Psoas muscle (tissue), 8 donors: ENCODE measurements around the gene GRIN1. TPM values are rescaled to one million over a fixed set of nuclear protein-coding genes. Genes with fewer than 3 reads are reported as not detected.

ENCODE experiments used
- ATAC-seq, 4 donors: fragments of 200-7000 bp; cut with Tn5 transposase; one replicate each; pipeline ENCODE4 v1.9.1; 2020; ENCODE audit warnings: moderate library complexity in 3 of 4, mild to moderate bottlenecking in 2 of 4
- DNase-seq, 2 donors: peaks; one replicate each; pipeline ENCODE4 v3.0.0-alpha.2; 2020
- H3K27ac ChIP-seq: fragments of 200-600 bp; one replicate; pipeline ENCODE4 v1.8.0; 2022
- H3K27me3 ChIP-seq, 3 donors: fragments of 200-600 bp in 1 of 3; one replicate each; pipeline versions ENCODE4 v1.6.1 to v1.8.0; 2013 to 2022; ENCODE audit warnings: low read length in 2 of 3, mild to moderate bottlenecking in 2 of 3, moderate library complexity in 1 of 3; ENCODE audit not compliant: insufficient read depth in 3 of 3
- H3K36me3 ChIP-seq, 2 donors: fragments of 200-600 bp in 1 of 2; one replicate each; pipeline versions ENCODE4 v1.6.1 to v1.8.0; 2013 to 2022; ENCODE audit warnings: low read depth in 1 of 2, mild to moderate bottlenecking in 1 of 2, moderate library complexity in 1 of 2; ENCODE audit not compliant: insufficient read depth in 1 of 2
- H3K4me1 ChIP-seq: fragments of 200-600 bp; one replicate; pipeline ENCODE4 v1.8.0; 2022
- H3K4me3 ChIP-seq: fragments of 200-600 bp; one replicate; pipeline ENCODE4 v1.8.0; 2022; ENCODE audit warnings: mild to moderate bottlenecking
- H3K9me3 ChIP-seq: fragments of 200-600 bp; one replicate; pipeline ENCODE4 v1.8.0; 2022
- WGBS, 3 donors: extraction: QIAGEN DNeasy Blood & Tissue Kit; methylation state at CpG; one replicate each; pipeline versions ENCODE4 v1.1.6 to v1.1.7; 2013; 5-methylcytosine and 5-hydroxymethylcytosine counted together
- intact Hi-C, 2 donors: fragments of 100-400 bp; cut with DNase I; formaldehyde crosslinking; loops; one replicate each; pipeline versions ENCODE4 v1.11.0 to v1.14.2; 2022
- polyA plus RNA-seq, 3 donors: library from polyadenylated mRNA; stranded (reverse); fragments of 200-250 nt; gene quantifications; one replicate each; pipeline ENCODE4 v1.2.3, GENCODE V29; 2013
- total RNA-seq, 4 donors: library from RNA; stranded (reverse); fragmentation: NEBNext Ultra II Directional in 2 of 4; extraction: Animal tissue kit (Norgen Biotek cat#: 25700) in 2 of 4; gene quantifications; one replicate each; pipeline versions ENCODE4 v1.2.1 to v1.2.4, GENCODE V29; 2021 to 2023
- TF ChIP-seq, protein P1 (sequence below): fragments of 200-600 bp; IDR thresholded peaks from one replicate; pipeline ENCODE4 v1.8.0; 2022; ENCODE audit warnings: antibody characterized with exemption
- donor health status: healthy with polysubstance abuse.
- donor health status: DM: no; HTN: no; CAD: no; lungs with moderate emphysema.
- donor health status: Bipolar disorder and iron deficiency.
- donor health status: healthy.
- donor health status: DM: yes; HTN: yes; CAD: no.
- donor health status: DM: no; HTN: no; CAD: no.
- donor health status: DM: no; HTN: no; CAD: no.
- donor health status: DM: yes; HTN: yes; CAD: no.

The GRIN1 gene
- total and polyA plus RNA-seq, 7 donors: 0.06 TPM; not detected in 6

DNA sequence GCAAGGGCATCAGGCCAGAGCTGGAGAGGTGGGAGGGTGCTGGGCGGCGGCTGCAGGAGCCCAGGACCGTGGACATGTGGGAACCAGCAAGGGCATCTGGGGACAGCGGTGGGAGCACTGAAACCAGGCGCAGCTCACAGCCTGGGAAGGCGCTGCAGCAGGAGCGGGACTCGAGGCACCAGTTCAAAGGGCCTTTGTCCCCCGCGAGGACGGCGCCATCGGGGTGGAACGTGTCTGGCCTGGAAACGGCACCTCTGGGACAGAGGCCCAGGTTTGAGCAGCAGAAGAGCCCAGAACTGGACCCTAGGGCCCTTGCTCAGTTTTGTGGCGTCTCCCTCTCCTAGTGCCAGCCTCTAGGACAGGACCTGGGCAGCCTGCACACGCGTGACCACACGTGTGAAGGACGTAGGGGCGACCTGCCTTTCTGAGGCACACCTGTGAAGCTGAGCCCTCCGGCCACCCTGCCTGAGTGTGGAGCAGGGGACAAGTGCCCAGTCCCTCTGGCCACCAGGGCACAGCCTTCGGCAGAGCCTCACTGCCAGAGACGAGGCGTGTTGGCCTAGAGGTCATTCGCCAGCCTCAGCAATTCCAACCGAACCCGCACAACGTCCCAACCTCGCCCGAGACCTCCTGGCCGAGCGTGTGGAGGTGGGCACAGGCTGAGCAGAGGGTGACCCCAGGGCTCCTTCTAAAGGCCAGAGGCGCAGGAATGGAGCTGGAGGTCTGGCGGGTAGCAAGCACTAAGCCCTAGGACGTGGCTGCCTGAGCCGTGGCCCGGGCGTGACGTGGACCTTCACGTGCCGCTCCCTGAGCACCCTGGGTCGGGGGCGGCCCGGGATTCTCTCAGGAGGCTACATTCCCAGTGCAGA, 35.1 kb downstream of the GRIN1 start:
- intact Hi-C loops: no loop called here
- H3K36me3 ChIP-seq: peaks cover 0 to 23% of the 10 kb centered on the region in 2 donors
- DNase-seq (no peak), ATAC-seq (peak in 1 of 4 donors; percentile 7)
- 73 to 79% (median 76%) methylated on average over 43 to 45 of the region's 45 CpGs for WGBS, 3 donors
- H3K4me1 ChIP-seq: peaks cover 10% of the 10 kb centered on the region
- H3K27me3 ChIP-seq: peaks cover 0 to 24% (median 0%) of the 10 kb centered on the region in 3 donors
- TF ChIP-seq, protein P1, sequence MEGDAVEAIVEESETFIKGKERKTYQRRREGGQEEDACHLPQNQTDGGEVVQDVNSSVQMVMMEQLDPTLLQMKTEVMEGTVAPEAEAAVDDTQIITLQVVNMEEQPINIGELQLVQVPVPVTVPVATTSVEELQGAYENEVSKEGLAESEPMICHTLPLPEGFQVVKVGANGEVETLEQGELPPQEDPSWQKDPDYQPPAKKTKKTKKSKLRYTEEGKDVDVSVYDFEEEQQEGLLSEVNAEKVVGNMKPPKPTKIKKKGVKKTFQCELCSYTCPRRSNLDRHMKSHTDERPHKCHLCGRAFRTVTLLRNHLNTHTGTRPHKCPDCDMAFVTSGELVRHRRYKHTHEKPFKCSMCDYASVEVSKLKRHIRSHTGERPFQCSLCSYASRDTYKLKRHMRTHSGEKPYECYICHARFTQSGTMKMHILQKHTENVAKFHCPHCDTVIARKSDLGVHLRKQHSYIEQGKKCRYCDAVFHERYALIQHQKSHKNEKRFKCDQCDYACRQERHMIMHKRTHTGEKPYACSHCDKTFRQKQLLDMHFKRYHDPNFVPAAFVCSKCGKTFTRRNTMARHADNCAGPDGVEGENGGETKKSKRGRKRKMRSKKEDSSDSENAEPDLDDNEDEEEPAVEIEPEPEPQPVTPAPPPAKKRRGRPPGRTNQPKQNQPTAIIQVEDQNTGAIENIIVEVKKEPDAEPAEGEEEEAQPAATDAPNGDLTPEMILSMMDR: no peak
- H3K27ac ChIP-seq: no peak overlapping the region
- no peak overlapping the region for H3K4me3 ChIP-seq
- H3K9me3 ChIP-seq: no peaks in the 10 kb centered on the region

- Histone ChIP-seq H3K9me3 (no peaks in the 10 kb centered on the region), H3K4me1 (peaks cover 2% of the 10 kb centered on the region), H3K27me3 (peaks cover 0 to 17% (median 0%) of the 10 kb centered on the region in 3 donors), H3K4me3 (no peak overlapping the region), H3K36me3 (peaks cover 0 to 31% of the 10 kb centered on the region in 2 donors), H3K27ac (no peak overlapping the region)
- ATAC-seq (peak in 1 of 4 donors; percentile 3), DNase-seq (no peak)
- TF ChIP-seq, protein P1: no peak
- intact Hi-C loops: no loop called here
- 30 to 53% (median 40%) methylated on average over 22 to 34 of the region's 34 CpGs for WGBS, 3 donors
Observed at GRCh38 chr9:137174722-137175293, 35.9 kb downstream of the GRIN1 start.

DNA sequence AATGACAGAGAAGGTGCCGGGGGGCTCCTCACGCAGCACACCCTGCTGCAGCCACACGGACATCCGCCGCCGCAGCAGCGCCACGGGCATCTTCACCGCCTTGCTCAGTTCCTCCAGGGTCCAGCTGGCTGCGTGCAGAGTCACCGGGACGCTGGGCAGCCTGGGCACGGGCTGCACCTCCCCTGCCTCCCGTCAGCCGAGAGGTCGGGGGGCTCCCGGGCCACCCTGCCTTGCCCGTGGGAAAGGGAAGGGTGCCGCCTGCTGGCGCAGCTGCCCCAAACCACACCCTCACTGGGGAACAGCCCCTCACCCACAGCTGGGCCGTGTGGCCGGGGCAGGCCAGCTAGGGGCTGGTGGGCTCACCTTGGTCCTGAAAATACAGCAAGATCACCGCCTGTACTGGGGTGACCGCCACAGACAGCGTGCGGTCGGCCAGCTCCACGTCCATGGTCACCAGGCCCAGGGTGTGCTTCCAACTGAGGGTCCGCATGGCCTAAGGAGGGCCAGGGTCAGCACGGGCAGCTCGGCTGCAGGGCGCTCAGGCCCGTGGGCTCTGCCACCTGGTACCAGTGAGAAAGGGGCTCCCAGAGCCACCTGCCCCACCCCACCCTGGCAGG, 36.5 kb downstream of the GRIN1 start:
- Histone ChIP-seq H3K4me3 (no peak overlapping the region), H3K4me1 (no peaks in the 10 kb centered on the region), H3K36me3 (peaks cover 0 to 37% of the 10 kb centered on the region in 2 donors), H3K9me3 (no peaks in the 10 kb centered on the region), H3K27ac (no peak overlapping the region), H3K27me3 (peaks cover 0 to 11% (median 0%) of the 10 kb centered on the region in 3 donors)
- TF ChIP-seq, protein P1: no peak
- intact Hi-C loops: no loop called here
- ATAC-seq (peak in 2 of 4 donors; percentile 19 to 22), DNase-seq (no peak)
- WGBS, 3 donors: 31 to 40% (median 36%) methylated on average over 33 of the region's 33 CpGs

GRCh38 chr9:137176302-137177182, 37.6 kb downstream of the GRIN1 start:
- intact Hi-C loops: no loop called here
- peaks cover 3 to 48% of the 10 kb centered on the region in 2 donors for H3K36me3 ChIP-seq
- H3K27me3 ChIP-seq: peaks cover 0 to under 1% (median 0%) of the 10 kb centered on the region in 3 donors
- H3K27ac ChIP-seq: no peak overlapping the region
- TF ChIP-seq, protein P1: peak; percentile 51
- no peaks in the 10 kb centered on the region for H3K9me3 ChIP-seq
- DNase-seq (no peak), ATAC-seq (peak in 3 of 4 donors; percentile 56 to 72 (median 61))
- H3K4me1 ChIP-seq: no peaks in the 10 kb centered on the region
- WGBS, 3 donors: 50 to 53% (median 50%) methylated on average over 17 of the region's 17 CpGs
- no peak overlapping the region for H3K4me3 ChIP-seq
